Measurements from ENCODE around the gene CEACAM8.
"Not testable (repeated sequence)": the region's sequence is repeated elsewhere in the genome, so short reads cannot be mapped to it uniquely, and the experiment has no call there.

CEACAM8 gene

DNA sequence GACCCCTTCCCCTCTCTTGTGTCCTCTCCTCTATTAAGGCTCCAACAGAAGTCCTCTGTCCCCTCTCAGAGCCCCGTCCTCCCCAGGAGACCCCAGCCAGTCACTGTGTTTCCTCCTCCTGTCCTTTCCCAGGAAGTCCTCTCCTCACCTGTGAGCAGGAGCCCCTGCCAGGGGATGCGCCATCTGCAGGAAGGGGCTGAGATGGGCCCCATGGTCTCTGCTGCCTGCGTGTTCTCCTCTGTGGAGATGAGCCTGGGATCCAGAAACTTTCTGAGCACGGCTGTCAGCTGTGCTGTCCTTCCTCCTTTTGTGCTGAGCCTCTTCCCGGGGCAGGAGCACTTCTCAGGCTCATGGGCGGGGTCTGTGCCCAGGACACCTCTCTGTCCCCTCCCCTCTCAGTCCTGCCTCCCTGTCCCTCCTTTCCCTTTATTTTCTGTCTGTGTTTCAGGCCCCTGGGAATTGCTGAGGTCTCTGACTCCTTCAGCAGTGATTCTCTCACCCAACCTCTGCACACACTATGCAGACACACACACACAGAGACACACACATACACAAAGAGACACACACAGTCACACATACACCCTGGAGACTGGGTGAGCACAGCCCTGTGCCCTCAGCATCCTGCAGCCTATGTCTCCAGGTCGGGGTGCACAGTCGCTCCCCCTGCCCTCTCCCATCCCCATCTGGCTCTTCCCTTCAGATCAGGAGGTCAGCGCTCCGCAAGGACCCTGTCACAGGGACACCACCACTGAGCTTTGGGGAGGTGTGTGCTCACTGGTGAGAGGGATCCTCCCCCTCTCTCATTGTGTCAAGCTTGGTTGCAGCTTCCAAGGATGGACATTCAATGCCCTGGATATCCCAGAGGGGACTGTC, at the start of gene CEACAM8:
TSS of gene CEACAM8 (minus strand) at position 308 of the 873 bp plus-strand sequence. CDS start at position 212, 96 bp downstream.
- no peak for DNase-seq

DNA sequence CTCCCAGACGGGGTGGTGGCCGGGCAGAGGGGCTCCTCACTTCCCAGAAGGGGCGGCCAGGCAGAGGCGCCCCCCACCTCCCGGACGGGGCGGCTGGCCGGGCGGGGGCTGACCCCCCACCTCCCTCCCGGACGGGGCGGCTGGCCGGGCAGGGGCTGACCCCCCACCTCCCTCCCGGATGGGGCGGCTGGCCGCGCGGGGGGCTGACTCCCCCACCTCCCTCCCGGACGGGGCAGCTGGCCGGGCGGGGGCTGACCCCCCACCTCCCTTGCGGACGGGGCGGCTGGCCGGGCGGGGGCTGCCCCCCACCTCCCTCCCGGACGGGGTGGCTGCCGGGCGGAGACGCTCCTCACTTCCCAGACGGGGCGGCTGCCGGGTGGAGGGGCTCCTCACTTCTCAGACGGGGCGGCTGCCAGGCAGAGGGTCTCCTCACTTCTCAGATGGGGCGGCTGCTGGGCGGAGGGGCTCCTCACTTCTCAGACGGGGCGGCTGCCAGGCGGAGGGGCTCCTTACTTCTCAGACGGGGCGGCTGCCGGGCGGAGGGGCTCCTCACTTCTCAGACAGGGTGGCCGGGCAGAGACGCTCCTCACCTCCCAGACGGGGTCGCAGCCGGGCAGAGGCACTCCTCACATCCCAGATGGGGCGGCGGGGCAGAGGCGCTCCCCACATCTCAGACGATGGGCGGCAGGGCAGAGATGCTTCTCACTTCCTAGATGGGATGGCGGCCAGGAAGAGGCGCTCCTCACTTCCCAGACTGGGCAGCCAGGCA, 44.8 kb upstream of the CEACAM8 start:
- not testable (repeated sequence) for DNase-seq

DNA sequence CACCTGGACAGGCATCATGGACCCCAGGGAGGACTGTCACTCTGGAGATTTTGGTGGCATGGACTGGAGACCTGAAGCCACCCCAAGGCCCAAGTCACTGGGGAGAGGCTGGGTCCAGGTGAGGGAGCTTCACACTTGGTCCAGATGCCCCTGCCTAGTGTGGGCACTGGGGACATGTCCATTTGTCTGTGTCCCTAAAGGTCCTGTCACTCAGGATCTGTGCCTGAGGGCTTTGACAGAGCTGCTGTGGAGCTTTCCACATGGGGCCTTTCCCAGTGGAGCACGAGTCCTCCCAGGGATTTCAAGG, 40.5 kb upstream of the CEACAM8 start:
- DNase-seq = no peak

DNA sequence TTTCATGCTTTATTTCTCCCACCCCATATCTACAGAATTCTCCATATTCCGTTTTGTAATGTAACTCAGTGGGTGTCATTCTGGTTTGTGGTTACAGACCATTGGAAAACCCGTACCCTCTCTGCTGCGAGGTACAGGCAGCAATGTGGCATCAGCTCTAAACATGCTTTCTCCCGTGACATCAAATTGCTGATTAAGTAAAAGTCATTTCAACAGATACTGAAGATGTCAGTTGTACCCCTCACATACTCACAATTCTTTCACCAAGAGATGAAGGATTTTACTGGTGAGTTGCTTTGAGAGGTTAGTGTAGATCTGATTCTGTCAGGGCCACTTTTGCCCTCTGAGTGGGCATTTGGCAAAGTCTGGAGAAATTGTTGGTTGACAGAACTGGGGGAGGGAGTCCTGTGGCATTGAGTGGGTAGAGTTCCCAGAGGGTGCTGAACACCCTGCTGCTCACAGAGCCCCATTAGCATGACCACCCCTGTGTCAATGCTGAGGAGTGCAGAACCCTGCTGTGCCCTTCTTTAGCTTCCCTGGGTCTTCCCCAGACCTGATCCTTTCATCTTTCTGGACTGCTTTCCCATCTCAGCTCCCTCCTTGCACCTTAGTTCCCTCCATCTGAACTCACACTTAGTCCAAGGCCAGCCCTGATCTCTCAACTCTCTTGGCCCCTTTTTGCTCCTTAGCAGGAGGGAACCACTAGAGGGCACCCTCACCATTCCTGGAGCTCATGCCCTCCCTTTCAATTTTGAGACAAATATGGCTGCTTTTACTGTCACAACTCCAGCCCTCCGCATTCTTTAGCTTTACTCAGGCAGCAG, 39.9 kb upstream of the CEACAM8 start:
- DNase-seq = no peak

DNA sequence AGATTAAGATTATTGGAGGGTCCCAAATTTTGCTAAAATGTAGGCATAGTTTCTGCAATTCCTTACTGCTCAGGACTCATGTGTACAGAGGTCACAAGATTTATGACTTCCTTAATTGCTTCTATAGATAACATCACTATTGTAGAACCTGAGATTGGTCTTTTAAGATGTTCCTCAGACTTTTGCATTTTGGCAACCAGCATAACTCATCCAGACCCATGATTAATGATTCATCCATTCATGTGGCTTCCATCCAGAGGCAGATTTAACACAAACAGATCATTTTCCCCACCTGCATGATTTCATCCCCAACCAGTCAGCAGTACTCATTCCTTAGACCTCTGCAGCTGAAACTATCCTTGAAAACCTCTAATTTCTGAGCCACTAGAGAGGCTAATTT, 34.5 kb upstream of the CEACAM8 start:
- DNase-seq = no peak

DNA sequence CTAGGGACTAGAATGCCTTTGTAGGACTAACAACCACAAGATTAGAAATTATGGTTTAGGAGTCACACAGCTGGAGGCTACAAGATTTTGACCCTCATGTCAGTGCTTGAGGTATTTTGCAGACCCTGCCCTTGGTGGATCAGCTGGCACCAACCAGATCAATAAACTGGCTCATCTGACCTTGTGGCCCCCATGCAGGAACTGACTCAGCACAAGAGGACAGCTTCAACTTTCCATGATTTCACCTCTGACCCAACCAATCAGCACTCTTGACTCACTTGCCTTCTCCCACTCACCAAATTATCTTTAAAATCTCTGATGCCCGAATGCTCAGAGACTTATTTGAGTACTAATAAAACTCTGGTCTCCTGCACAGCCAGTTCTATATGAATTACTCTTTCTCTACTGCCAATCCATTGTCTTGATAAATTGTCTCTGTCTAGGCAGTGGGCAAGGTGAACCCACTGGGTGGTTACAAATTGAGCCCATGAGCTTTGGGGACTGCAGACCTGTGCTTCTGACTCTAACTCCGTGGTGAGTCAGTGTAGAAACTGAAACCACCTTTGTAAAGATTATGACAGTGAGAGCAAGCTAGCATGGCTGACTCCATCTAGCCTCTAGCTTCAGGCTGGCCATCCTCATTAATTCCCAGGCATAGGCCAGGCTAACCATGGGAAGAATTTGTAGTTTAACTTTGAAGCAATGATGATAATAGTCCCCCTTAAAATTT, 33.9 kb upstream of the CEACAM8 start:
- DNase-seq = no peak

DNA sequence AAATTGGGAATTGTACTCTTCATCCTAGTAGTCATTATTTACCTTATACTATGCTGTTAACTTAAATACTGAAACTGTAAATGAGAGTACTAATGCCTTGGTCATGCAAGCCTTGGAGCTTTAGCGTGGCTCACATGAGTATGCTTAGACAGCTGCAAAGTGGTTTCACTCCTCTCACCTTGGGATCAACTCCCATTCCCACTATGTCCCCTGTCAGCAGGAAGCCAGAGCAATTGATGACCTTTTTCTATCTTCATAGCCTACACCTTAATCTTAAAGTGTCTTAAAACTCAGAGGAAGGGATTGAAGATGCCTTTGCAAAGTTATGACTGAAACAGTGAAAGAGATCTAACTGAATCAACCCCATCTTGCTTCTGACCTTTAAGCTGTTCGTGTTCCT, 33.2 kb upstream of the CEACAM8 start:
- no peak for DNase-seq

DNA sequence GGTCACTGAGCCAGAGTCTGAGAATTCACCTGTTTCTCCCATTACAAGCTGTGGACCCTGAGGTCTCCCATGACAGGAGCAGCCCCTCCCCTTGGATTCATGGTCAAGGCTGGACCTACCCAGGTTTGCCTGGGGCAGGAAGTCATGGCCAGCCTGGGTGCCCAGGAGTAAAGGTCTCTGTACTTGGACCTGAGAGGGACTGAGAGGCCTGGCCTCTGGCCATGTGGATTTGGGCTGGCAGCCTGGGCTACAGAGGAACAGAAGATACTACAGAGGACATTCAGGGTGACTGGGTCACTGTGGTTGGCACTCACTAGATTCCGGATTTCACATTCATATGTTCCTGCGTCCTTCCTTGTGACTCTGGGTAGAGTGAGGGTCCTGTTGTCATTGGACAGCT, 31.5 kb upstream of the CEACAM8 start:
- DNase-seq = no peak

DNA sequence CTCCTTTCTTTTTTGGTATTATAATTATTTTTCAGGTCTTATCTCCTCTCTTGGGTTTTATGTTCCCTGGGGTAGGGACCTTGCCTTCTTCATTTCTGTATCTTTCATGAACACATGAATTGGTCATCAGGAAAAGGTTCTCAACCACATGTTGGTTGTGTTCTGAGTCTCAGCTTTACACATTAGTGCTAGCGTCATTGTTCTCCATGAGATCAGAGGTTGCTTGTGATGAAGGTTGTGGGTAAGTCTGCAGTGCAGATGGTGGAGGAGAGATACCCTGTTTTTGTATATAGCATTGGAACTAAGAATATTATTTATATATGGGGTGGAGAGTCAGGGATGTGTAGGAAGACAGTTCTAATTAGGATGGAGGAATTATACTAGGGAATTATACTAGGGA, 24.5 kb upstream of the CEACAM8 start:
- DNase-seq = no peak

DNA sequence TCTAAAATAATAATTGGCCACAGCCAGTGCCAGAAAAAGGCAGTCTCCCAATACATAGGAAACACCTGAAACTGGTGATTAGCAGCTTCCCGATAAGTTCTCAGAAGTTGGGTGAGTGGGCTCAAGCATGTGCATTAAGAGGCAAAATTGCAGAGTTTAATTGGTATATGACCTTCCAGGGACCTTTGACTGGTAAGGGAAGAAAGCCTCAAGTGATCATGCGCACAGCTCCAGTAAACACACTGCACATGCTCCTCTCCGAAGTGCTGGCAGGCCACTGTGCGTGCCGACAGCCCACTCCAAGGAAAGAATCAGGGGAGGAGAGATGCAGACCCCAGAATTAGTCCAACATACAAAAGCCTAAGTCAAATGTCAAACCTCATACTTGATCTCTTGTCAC, 18.9 kb upstream of the CEACAM8 start:
- no peak for DNase-seq

DNA sequence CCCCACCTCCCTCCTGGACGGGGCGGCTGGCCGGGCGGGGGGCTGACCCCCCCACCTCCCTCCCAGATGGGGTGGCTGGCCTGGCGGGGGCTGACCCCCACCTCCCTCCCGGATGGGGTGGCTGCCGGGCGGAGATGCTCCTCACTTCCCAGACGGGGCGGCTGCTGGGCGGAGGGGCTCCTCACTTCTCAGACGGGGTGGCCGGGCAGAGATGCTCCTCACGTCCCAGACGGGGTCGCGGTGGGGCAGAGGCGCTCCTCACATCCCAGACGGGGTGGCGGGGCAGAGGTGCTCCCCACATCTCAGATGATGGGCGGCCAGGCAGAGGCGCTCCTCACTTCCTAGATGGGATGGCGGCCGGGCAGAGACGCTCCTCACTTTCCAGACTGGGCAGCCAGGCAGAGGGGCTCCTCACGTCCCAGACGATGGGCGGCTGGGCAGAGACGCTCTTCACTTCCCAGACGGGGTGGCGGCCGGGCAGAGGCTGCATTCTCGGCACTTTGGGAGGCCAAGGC, 15.7 kb upstream of the CEACAM8 start:
- DNase-seq = not testable (repeated sequence)

DNA sequence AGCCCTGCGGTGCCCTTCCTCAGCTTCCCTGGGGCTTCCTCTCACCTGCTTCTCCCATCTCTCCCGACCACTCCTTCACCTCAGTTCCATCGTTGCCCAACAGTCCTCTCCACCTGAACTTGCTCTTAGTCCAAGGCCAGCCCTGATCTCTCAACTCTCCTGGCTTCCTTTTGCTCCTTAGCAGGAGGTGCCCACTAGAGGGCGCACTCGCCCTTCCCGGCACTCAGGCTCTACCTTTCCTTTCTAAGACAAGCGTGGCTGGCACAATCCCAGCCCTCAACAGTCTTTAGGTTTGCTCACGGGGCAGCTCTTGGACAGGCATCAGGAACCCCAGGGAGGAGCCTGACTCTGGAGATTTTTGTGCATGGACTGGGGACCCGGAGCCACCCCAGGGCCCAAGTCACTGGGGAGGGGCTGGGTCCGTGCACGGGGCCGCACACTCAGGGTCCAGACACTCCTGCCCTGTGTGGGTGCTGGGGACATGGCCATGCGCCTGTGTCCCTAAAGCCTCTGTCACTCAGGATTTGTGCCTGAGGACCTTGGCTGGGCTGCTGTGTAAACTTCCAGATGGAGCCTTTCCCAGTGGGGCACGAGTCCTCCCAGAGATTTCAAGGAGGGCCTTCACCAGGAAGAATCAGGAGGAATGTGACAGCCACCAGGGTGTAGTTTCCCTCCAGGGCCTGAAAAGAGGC, 12.1 kb upstream of the CEACAM8 start:
- DNase-seq = peak in 1 of 2 experiments; percentile 14

DNA sequence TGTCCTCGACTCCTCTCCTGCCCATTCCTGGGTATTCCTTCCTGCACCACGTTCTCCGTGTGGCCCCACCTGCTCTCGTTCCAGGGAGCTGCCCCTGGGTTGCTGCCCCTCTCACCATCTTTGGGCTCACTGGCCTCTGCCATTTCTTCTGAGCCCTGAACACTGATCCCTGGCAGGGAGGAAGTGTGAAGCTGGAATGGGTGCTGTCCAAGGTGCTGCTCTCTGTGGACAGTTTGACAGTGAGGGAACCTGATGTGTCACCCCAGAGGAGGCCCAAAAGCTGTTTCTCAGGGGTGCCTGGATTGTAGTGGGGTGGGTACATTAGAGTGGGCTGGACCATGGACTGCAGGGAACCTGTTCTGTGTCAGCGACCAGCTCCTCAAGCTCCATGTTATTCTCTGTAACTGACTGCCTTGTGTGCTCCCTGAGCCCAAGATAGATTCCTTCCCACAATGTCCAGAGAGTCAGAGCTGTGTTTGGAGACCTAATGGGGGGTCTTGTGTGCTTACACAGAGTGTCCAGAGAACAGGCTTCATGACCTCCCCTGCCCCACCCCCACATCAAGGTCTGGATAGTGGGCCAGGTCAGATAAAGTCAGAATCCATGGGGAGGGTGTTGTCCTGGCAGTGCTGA, 7.2 kb upstream of the CEACAM8 start:
- no peak for DNase-seq

DNA sequence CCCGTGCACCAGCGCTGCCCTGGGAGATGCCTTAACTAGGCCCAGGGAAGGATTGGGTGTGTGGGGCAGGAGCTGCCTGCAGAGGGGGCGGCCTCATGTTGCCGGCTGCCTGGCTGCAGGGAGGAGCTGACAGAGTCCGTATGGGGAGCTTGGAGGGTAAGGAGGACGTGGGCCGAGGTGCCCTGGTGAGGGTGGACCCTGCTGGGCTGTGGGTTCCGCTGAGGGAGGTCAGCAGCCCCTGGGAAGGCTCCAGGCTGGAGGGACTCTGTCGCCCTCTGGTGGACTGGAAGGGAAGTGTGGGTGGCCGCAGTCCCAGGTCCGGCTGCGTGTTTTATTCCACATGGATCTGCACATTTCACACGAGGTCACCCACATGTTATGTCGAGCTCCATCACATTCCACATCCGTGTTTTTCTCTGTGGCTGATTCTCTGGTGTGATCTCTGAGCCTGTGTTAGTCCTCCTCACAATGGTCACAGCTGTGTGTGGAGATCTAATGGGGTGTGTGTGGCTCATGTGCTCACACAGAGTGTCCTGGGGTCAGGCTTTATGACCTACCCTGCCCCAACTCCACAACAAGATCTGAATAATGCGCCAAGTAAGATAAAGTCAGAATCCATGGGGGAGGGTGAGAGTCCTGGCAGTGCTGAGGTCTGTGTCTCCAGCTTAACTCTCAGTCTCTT, 1.8 kb upstream of the CEACAM8 start:
- no peak for DNase-seq

DNA sequence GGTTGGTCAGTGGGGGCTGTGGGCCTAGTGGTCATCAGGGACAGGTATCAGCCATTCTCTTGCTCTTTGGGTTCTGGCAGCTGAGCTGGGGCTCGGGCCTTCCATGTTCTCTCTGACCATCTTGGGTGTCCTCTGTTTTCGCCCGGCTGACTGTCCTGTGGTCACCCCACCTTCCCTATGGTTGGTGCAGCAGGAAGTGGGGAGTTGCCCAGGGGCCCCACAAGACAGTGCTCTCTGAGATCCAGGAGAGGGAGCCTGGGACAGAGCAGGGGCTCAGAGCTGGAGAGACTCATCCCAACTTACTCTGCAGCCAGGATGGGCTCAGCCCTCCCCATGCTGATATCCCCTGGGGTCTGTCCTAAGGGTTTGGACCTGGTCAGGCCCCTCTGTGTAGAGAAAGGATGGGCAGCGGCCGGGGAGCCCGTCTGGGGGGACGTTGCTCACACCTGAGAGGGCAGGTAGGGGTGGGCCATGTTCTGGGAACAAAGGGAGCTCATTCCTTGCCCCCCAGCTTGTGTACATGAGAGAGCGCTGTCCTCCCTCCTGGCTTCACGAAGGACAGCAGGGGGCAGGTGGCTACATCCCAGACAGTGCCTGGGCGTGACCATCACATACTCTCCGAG, 937 bp upstream of the CEACAM8 start:
- DNase-seq = no peak

DNA sequence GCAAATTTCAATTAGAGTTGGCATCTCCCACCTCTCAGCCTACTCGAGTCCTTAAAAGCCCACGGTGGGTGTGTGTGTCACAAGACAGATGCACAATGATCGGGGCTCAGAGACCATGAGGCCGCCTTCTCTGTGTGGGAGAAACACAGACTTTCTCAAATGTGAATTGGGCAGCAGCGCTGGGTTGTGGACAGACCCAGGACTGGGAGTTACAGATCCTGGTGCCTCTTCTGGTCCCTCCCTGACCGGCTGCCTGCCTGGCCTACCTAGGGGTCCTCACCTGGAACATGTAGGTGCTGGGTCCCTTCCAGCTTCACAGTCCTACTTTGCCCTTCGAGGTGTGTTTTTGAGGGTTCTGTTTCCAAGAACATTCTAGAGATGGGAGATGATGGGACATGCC, 4.9 kb downstream of the CEACAM8 start:
- no peak for DNase-seq

DNA sequence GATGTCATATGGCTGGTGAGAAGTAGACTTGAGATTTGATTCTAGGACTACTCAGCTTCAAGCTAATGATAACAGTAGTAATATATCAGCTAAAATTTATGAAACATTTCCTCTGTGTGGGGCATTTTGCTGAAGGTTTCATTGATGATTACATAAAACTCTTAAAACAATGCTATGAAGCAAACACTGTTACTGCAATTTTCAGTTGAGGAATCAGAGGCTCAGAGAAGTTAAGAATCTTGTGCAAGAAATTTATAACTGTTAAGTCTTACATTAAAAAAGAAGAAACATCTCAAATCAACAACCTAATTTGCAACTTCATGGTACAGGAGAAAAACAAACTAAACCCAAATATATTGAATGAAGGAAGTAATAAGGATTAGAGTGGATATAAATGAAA, 10.3 kb downstream of the CEACAM8 start:
- no peak for DNase-seq

DNA sequence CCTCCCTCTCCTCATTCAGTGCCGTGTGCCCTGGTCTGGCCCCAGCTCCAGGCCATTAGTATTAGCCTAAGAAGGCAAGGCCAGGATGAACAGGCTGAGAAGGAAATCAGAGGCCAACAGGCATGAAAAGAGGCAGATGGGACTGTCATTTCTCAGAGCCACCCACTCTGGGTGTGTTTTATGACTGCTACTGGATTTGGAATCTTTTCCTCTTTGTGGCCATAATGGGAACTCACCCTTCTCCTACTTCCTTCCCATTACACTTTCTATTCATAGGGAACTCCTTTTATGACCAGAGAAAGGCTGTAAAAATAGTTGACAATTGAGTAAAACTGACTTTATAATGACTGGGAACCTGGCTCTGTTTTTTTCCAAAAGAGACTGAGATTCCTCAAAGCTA, 17.7 kb downstream of the CEACAM8 start:
- DNase-seq = no peak

DNA sequence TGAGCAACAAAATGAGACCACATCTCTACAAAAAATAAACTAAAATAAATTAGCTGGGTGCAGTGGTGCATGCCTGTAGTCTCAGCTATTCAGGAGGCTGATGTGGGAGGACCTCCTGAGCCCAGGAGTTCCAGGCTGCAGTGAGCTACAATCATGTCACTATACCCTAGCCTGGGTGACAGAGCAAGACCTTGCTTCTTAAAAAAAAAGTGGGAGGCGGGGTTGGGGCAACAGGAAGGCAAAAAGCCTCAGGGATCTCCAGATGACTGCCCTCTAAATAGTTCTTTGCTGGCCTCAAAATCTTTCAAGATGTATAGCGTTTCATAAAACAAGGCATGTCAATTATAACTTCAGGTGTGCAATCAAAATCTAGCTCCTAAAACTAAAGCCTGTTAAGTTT, 18.5 kb downstream of the CEACAM8 start:
- DNase-seq = no peak

DNA sequence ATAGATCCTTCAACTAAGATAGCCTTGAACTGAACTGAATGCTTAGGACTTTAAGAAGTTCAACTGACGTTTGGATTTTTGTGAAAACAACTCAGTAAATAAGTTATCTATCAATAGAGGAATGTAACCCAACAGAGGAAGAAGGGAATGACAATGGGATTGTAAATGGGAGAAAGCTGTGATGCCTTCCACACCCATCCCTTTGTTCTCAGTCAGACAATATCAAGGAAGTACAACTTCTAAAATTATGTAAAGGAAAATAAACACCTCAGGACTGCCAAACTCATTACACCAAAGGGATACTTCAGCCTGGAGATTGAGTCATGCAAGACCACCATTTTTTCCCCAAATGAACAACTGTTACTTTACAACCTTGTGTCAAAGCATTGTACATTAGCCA, 21.1 kb downstream of the CEACAM8 start:
- DNase-seq = no peak

Data from cerebellar nuclear complex (tissue), 1 donor.